H1 (cell line): ENCODE data around the gene HID1. TPM values are rescaled to one million over a fixed set of nuclear protein-coding genes. Genes with fewer than 3 reads are reported as not detected.
A peak's percentile ranks its signal among the peaks of the same experiment; 100 is the strongest.

Experiments used
- CTCF ChIA-PET: fragments of 300-600 bp; sonication (Branson Sonifier 250); formaldehyde crosslinking; loops from one replicate; lab custom pipeline; 2021; ENCODE audit not compliant: partially characterized antibody; lab: Charles Lee
- POLR2A ChIA-PET: fragments of 300-600 bp; sonication (Branson Sonifier 250); formaldehyde crosslinking; loops from one replicate; lab custom pipeline; 2021; ENCODE audit warnings: inconsistent platforms; ENCODE audit not compliant: partially characterized antibody; lab: Charles Lee
- DNase-seq, 2 experiments: peaks; one replicate each; pipeline versions ENCODE4 v3.0.0 to v3.0.0-alpha.2; 2010 to 2022; ENCODE audit warnings: low spot score in 2 of 2, low read depth in 1 of 2, mixed read lengths in 1 of 2
- FAIRE-seq: peaks from 2 replicates; lab custom pipeline; 2011; peaks lifted over from hg19 to GRCh38; lab: Jason Lieb, UNC
- H2AFZ ChIP-seq: 2 replicates; pipeline ENCODE4 v1.8.1; 2012; ENCODE audit warnings: low read length, inconsistent platforms
- H2AK5ac ChIP-seq: 2 replicates; pipeline ENCODE4 v1.6.1; 2013; ENCODE audit warnings: low read depth, low read length
- H2BK120ac ChIP-seq: replicated peaks from 2 replicates; pipeline ENCODE3; 2013; ENCODE audit warnings: low read depth, low read length, inconsistent platforms
- H2BK12ac ChIP-seq: 2 replicates; pipeline ENCODE4 v1.6.1; 2013; ENCODE audit warnings: low read depth, low read length
- H2BK15ac ChIP-seq: 2 replicates; pipeline ENCODE4 v1.6.1; 2013; ENCODE audit warnings: low read length
- H2BK20ac ChIP-seq: 2 replicates; pipeline ENCODE4 v1.6.1; 2013; ENCODE audit warnings: low read length
- H2BK5ac ChIP-seq: 2 replicates; pipeline ENCODE4 v1.6.1; 2013; ENCODE audit warnings: low read depth, low read length
- H3K14ac ChIP-seq: 2 replicates; pipeline ENCODE4 v1.6.1; 2013; ENCODE audit warnings: inconsistent platforms; ENCODE audit not compliant: insufficient read length
- H3K18ac ChIP-seq: 2 replicates; pipeline ENCODE4 v1.6.1; 2013; ENCODE audit warnings: low read length; ENCODE audit errors: extremely low read depth
- H3K23ac ChIP-seq: 2 replicates; pipeline ENCODE4 v1.6.1; 2013; ENCODE audit warnings: inconsistent platforms; ENCODE audit not compliant: insufficient read length
- H3K23me2 ChIP-seq: 2 replicates; pipeline ENCODE4 v1.6.1; 2013; ENCODE audit warnings: low read depth, low read length
- H3K27ac ChIP-seq: 2 replicates; pipeline ENCODE4 v1.6.1; 2011; ENCODE audit warnings: low read depth, low read length, inconsistent platforms
- H3K27me3 ChIP-seq, 4 experiments: replicated peaks in 1 of 4; 1 replicate in 1 of 4; 2 replicates in 3 of 4; pipeline versions ENCODE4 v1.6.1 to v1.8.1; 2011 to 2013; ENCODE audit warnings: low read length in 3 of 4, mild to moderate bottlenecking in 3 of 4, inconsistent platforms in 2 of 4, mixed read lengths in 2 of 4, moderate library complexity in 1 of 4; ENCODE audit not compliant: control insufficient read depth in 3 of 4, insufficient read depth in 3 of 4; ENCODE audit errors: extremely low read depth in 1 of 4
- H3K36me3 ChIP-seq, 4 experiments: 2 replicates each; pipeline versions ENCODE4 v1.6.1 to v1.8.1; 2011 to 2013; ENCODE audit warnings: mild to moderate bottlenecking in 4 of 4, low read length in 3 of 4, moderate library complexity in 2 of 4, control low read depth in 1 of 4, inconsistent platforms in 1 of 4; ENCODE audit not compliant: insufficient read depth in 4 of 4, control insufficient read depth in 2 of 4
- H3K4ac ChIP-seq: replicated peaks from 2 replicates; pipeline ENCODE3; 2013; ENCODE audit warnings: low read length, low read depth, mixed read lengths, inconsistent platforms; ENCODE audit not compliant: insufficient read length
- H3K4me1 ChIP-seq, 4 experiments: replicated peaks in 1 of 4; 1 replicate in 1 of 4; 2 replicates in 3 of 4; pipeline versions ENCODE4 v1.6.1 to v1.8.1; 2011 to 2013; ENCODE audit warnings: low read length in 3 of 4, inconsistent platforms in 2 of 4, mixed read lengths in 1 of 4; ENCODE audit not compliant: insufficient read depth in 4 of 4, control insufficient read depth in 3 of 4
- H3K4me2 ChIP-seq, 2 experiments: 2 replicates each; pipeline versions ENCODE4 v1.6.1 to v1.8.1; 2011 to 2013; ENCODE audit warnings: low read depth in 2 of 2, low read length in 2 of 2, control low read depth in 1 of 2, inconsistent platforms in 1 of 2, mild to moderate bottlenecking in 1 of 2; ENCODE audit not compliant: insufficient read depth in 1 of 2
- H3K4me3 ChIP-seq, 4 experiments: fragments of 200-600, 300-600 bp in 1 of 4; sonication (generic), shearing (Covaris generic), sonication (Bioruptor Twin) in 1 of 4; 2 replicates each; pipeline versions ENCODE4 v1.5.1 to v1.8.1; 2011 to 2016; ENCODE audit warnings: low read length in 4 of 4, low read depth in 3 of 4, control low read depth in 2 of 4, inconsistent platforms in 2 of 4, mild to moderate bottlenecking in 2 of 4, mixed read lengths in 1 of 4, moderate library complexity in 1 of 4; ENCODE audit not compliant: insufficient read depth in 2 of 4; ENCODE audit errors: extremely low read depth in 1 of 4
- H3K56ac ChIP-seq: replicated peaks from 2 replicates; pipeline ENCODE3; 2013; ENCODE audit warnings: low read depth, mild to moderate bottlenecking, mixed read lengths, low read length, inconsistent platforms; ENCODE audit not compliant: insufficient read length
- H3K79me1 ChIP-seq: 2 replicates; pipeline ENCODE4 v1.6.1; 2013; ENCODE audit warnings: low read depth, low read length, control low read depth
- H3K79me2 ChIP-seq, 2 experiments: 2 replicates each; pipeline versions ENCODE4 v1.6.1 to v1.8.1; 2012 to 2013; ENCODE audit warnings: low read length in 2 of 2, mild to moderate bottlenecking in 2 of 2, inconsistent platforms in 1 of 2; ENCODE audit not compliant: insufficient read depth in 2 of 2, control insufficient read depth in 1 of 2
- H3K9ac ChIP-seq, 4 experiments: replicated peaks in 1 of 4; 1 replicate in 1 of 4; 2 replicates in 3 of 4; pipeline versions ENCODE4 v1.6.1 to v1.8.1; 2011 to 2013; ENCODE audit warnings: low read depth in 3 of 4, low read length in 3 of 4, control low read depth in 2 of 4, mild to moderate bottlenecking in 2 of 4, moderate library complexity in 2 of 4, inconsistent platforms in 1 of 4; ENCODE audit errors: extremely low read depth in 1 of 4
- H3K9me3 ChIP-seq, 2 experiments: 2 replicates each; pipeline versions ENCODE4 v1.6.1 to v1.8.1; 2012 to 2013; ENCODE audit warnings: mild to moderate bottlenecking in 2 of 2, moderate library complexity in 2 of 2, control low read depth in 1 of 2, inconsistent platforms in 1 of 2, low read depth in 1 of 2, low read length in 1 of 2, mixed read lengths in 1 of 2; ENCODE audit not compliant: insufficient read depth in 2 of 2
- H4K20me1 ChIP-seq, 2 experiments: replicated peaks in 1 of 2; 2 replicates each; pipeline versions ENCODE3 to v1.8.1; 2011 to 2013; ENCODE audit warnings: inconsistent platforms in 2 of 2, low read length in 2 of 2, mild to moderate bottlenecking in 1 of 2; ENCODE audit not compliant: insufficient read depth in 2 of 2, control insufficient read depth in 1 of 2
- H4K5ac ChIP-seq: 2 replicates; pipeline ENCODE4 v1.6.1; 2013; ENCODE audit warnings: low read length, low read depth, mixed read lengths, inconsistent platforms; ENCODE audit not compliant: insufficient read length
- H4K8ac ChIP-seq: 2 replicates; pipeline ENCODE4 v1.8.0; 2013; ENCODE audit warnings: mild to moderate bottlenecking, moderate library complexity, low read length, inconsistent platforms; ENCODE audit not compliant: insufficient read depth; ENCODE audit errors: extremely low read depth
- H4K91ac ChIP-seq: replicated peaks from 2 replicates; pipeline ENCODE3; 2013; ENCODE audit warnings: low read length, mixed read lengths, inconsistent platforms; ENCODE audit not compliant: insufficient read length
- ATF3 ChIP-seq: IDR thresholded peaks from 2 replicates; pipeline ENCODE4 v1.6.1; 2011; ENCODE audit warnings: low read depth, mild to moderate bottlenecking, low read length; ENCODE audit not compliant: insufficient read depth
- CTCF ChIP-seq, 3 experiments: IDR thresholded peaks; 1 replicate in 2 of 3; 2 replicates in 1 of 3; pipeline versions ENCODE4 v1.5.1 to v1.6.1; 2011; ENCODE audit warnings: low read length in 3 of 3, mild to moderate bottlenecking in 3 of 3, inconsistent platforms in 2 of 3, low read depth in 1 of 3, moderate library complexity in 1 of 3; ENCODE audit not compliant: insufficient read depth in 1 of 3; ENCODE audit errors: control extremely low read depth in 1 of 3
- GABPA ChIP-seq: IDR thresholded peaks from 2 replicates; pipeline ENCODE4 v1.6.1; 2011; ENCODE audit warnings: mild to moderate bottlenecking, low read length, moderate library complexity, borderline replicate concordance; ENCODE audit not compliant: insufficient read depth
- MAX ChIP-seq: IDR thresholded peaks from 2 replicates; pipeline ENCODE4 v1.6.1; 2012; ENCODE audit warnings: inconsistent platforms
- RAD21 ChIP-seq, 2 experiments: IDR thresholded peaks in 1 of 2; conservative IDR thresholded peaks in 1 of 2; 2 replicates each; pipeline ENCODE4 v1.6.1; 2011; ENCODE audit warnings: low read depth in 2 of 2, low read length in 2 of 2, improper control_type of control experiment in 1 of 2, inconsistent platforms in 1 of 2, mild to moderate bottlenecking in 1 of 2, moderate library complexity in 1 of 2
- WGBS, 2 experiments: shearing (Covaris generic) in 1 of 2; methylation state at CpG; one replicate each; pipeline versions ENCODE4 v1.1.6 to v1.1.7; 2013 to 2015; ENCODE audit warnings: low lambda C conversion rate in 2 of 2, mixed read lengths in 2 of 2, inconsistent platforms in 1 of 2, low coverage in 1 of 2, missing lambda C conversion rate in 1 of 2; ENCODE audit not compliant: insufficient replicate concordance in 2 of 2, insufficient coverage in 1 of 2, insufficient read length in 1 of 2; ENCODE audit errors: extremely low coverage in 1 of 2, missing lambda C conversion rate in 1 of 2; 5-methylcytosine and 5-hydroxymethylcytosine counted together
- polyA plus RNA-seq, 7 experiments: library from polyadenylated mRNA; depleted of rRNA in 3 of 7; stranded (reverse) in 5 of 7; unstranded in 2 of 7; fragments of >200 nt in 5 of 7; fragments of 200-250 nt in 2 of 7; gene quantifications; 1 replicate in 5 of 7; 2 replicates in 1 of 7; 4 replicates in 1 of 7; pipeline versions ENCODE4 v1.2.1 to v1.2.3, GENCODE V29; 2011 to 2013; ENCODE audit warnings: missing spikeins in 2 of 7, mixed read lengths in 2 of 7
- total RNA-seq: library from RNA; stranded (reverse); fragmentation: NEBNext Ultra II Directional; extraction: Animal tissue kit (Norgen Biotek cat#: 25700); gene quantifications from 2 replicates; pipeline ENCODE4 v1.2.1, GENCODE V29; 2021

Gene HID1
- total and polyA plus RNA-seq, 2 of the 8 experiments (the other 6 are each of a cell fraction or from before 2014, with no cell fraction given), result 15.1 to 25.9 TPM

- no peak overlapping the region for H2AFZ ChIP-seq
- TF ChIP-seq CTCF (IDR thresholded peaks at IDR 0.05; ENCODE audit: control extremely low read depth in 1 of 3, insufficient read depth in 1 of 3, low read depth in 1 of 3, low read length in 3 of 3) (peak; percentile 46 to 52 (median 47)), ATF3 (no peak), GABPA (no peak), RAD21 (IDR thresholded peaks at IDR 0.05 in 1 of 2, conservative IDR thresholded peaks at IDR 0.05 in 1 of 2; ENCODE audit: low read depth in 2 of 2, low read length in 2 of 2) (peak; percentile 55 to 75), MAX (peak; percentile 85)
Observed at GRCh38 chr17:74919440-74920305, 52.9 kb downstream of the HID1 start.

More at GRCh38 chr17:74919440-74920305, 52.9 kb downstream of the HID1 start:
- peak overlapping the region; percentile 77 for H4K91ac ChIP-seq
- ChIA-PET CTCF (interaction anchor here (0.5 to 49.9 kb wide), 20 partner anchors 9 to 173 kb away, joined by 3 to 1072 read pairs (median 4); partner anchors contain the start of genes FADS6 and OTOP3), POLR2A (interaction anchor here (0.6 to 1.4 kb wide), 4 partner anchors 46 to 143 kb away, joined by 3 to 7 read pairs (median 3); partner anchors contain the start of gene FDXR)
- H3K4me1 ChIP-seq, result peaks cover 0 to 17% (median 16%) of the 10 kb centered on the region in 4 experiments; a peak in 6 of 7 replicates
- H4K20me1 ChIP-seq, result peaks cover 0 to 5% of the 10 kb centered on the region in 2 experiments
- H2BK15ac ChIP-seq, result peak overlapping the region; percentile 99; the same call in 1 of the 2 replicates
- no peak overlapping the region for H3K4me3 ChIP-seq
- peak overlapping the region; percentile 59 for H3K4ac ChIP-seq
- peaks cover 8% of the 10 kb centered on the region; the same call in 1 of the 2 replicates for H3K23me2 ChIP-seq
- H3K36me3 ChIP-seq, result no peaks in the 10 kb centered on the region; a peak in 1 of 8 replicates
- H2BK20ac ChIP-seq, result no peak overlapping the region
- peak overlapping the region; percentile 54; the same call in 1 of the 2 replicates for H2BK5ac ChIP-seq
- H3K9ac ChIP-seq, result no peak overlapping the region
- H3K79me1 ChIP-seq, result no peaks in the 10 kb centered on the region
- no peak overlapping the region for H4K8ac ChIP-seq
- H4K5ac ChIP-seq, result no peak overlapping the region
- DNase-seq, result peak; percentile 25 to 59
- peak overlapping the region; percentile 9 for H3K56ac ChIP-seq
- no peak overlapping the region for H3K14ac ChIP-seq
- H3K27me3 ChIP-seq, result peaks cover 23 to 32% (median 25%) of the 10 kb centered on the region in 4 experiments
- no peak for FAIRE-seq
- H2AK5ac ChIP-seq, result no peak overlapping the region
- no peaks in the 10 kb centered on the region for H3K9me3 ChIP-seq
- H2BK12ac ChIP-seq, result peak overlapping the region; percentile 99; the same call in 1 of the 2 replicates
- no peak overlapping the region for H2BK120ac ChIP-seq
- no peak overlapping the region for H3K18ac ChIP-seq
- no peak overlapping the region for H3K27ac ChIP-seq
- H3K4me2 ChIP-seq, result no peak overlapping the region
- H3K23ac ChIP-seq, result no peak overlapping the region
- no peaks in the 10 kb centered on the region for H3K79me2 ChIP-seq
- WGBS, 2 experiments, result 86% methylated on average over 62 of the region's 67 CpGs; no CpG with 5 or more reads in 1 of the 2 experiments
